GM19324 (cell line): Measurements from ENCODE around the gene HM13.
"Not testable (repeated sequence)": the region's sequence is repeated elsewhere in the genome, so short reads cannot be mapped to it uniquely, and the experiment has no call there.

Source experiments
- ATAC-seq: cut with Tn5 transposase; IDR thresholded peaks from one replicate; pipeline ENCODE4 v1.9.1; 2021; ENCODE audit warnings: mild to moderate bottlenecking, moderate library complexity; ENCODE audit not compliant: unreplicated experiment, low FRiP score

The HM13 gene

DNA sequence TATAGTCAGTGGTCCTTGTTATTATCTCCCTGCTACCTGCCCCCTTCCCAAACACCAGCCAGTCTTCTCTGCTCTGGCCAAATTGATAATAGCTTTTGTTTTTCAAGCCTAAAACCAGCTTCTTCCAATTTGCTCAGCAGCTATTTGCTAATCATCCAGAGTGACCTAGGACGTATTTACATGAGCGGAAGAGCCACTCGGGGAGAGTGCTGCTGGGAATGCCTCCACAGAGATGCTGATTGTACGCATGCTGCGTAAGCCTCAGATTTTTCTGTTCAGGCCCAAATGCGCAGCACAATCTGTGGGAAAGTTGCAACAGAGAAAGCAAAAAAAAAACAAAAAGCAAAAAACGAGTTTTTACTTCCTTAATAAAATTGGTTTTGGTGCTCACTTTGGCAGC, 66.5 kb downstream of the HM13 start:
- ATAC-seq: no peak

DNA sequence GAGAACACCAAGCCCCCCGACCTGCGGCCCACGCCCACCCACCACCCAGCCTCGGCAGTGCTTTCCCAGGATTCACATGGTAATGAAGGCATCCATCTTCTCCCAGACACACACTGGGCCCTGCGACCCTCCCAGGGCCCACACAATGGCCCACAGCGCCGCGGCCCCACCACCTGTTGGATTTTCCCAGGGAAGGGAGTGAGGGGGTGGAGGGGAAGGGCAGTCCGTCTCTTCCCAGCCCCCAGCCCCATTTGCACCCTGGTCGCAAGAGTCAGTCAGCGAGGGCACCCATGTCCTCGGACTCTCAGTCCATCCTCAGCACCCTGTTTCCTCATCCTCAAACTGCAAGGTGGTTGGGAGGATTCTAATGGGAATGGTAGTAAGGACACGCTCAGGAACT, 67.1 kb downstream of the HM13 start:
- no peak for ATAC-seq

DNA sequence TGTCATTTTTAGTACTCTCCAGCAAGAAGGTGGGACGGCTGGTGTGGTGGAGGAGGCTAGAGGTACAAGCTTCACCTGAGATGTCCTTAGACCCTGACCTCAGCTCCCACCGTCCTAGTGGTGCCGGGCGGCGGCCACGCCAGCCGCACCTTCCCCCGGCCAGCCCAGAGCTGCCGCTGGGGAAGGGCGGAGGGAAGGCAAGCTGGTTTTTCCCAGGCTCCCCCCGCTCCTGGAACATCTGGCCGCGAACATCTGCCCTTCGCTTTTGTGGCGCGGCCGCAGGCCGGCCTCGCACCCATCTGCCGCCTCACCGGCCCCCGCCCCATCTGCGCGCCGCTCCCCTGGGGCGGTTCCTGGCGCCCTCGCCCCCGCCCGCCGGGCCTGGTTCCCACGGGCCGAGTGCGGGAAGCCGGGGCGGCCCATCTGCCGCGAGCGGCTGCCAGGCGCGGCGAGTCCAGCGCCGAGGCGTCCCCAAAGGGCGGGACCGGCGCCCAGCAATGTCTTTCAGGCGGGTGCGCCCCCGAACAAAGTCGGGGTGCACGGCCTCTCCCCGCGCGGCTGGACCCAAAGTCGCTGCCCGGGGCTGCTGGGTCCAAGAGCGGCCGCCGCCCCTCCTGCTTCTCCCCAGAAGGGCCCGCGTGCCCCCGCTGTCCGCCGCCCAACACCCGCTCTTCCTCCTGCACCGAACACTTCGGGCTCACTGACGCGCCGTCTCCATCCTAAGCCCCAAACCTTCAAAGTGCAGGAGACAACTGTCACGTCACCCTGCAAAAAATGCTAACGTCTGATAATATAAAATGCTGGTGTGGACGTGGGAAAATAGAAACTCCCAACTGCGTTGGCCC, 73.5 kb downstream of the HM13 start:
- no peak for ATAC-seq

DNA sequence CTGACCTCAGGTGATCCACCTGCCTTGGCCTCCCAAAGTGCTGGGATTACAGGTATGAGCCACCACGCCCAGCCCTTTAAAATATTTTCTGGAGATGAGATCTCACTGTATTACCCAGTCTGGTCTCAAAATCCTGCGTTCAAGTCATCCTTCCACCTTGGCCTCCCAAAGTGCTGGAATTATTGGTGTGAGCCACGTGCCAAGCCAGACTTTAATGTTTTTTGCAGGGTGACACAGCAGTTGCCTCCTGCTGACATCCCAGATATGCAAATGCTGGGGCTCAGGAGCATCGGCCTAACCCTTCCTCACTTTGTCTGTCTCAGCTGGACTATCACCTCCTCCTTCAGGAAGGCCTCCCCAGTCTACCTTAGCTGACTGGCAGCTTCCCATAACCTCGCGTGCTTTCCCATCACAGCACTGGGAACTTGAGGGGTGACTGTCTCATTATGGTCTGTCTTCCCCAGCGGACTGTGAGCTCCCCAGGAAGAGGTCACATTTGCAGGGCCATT, 76.5 kb downstream of the HM13 start:
- ATAC-seq: no peak

DNA sequence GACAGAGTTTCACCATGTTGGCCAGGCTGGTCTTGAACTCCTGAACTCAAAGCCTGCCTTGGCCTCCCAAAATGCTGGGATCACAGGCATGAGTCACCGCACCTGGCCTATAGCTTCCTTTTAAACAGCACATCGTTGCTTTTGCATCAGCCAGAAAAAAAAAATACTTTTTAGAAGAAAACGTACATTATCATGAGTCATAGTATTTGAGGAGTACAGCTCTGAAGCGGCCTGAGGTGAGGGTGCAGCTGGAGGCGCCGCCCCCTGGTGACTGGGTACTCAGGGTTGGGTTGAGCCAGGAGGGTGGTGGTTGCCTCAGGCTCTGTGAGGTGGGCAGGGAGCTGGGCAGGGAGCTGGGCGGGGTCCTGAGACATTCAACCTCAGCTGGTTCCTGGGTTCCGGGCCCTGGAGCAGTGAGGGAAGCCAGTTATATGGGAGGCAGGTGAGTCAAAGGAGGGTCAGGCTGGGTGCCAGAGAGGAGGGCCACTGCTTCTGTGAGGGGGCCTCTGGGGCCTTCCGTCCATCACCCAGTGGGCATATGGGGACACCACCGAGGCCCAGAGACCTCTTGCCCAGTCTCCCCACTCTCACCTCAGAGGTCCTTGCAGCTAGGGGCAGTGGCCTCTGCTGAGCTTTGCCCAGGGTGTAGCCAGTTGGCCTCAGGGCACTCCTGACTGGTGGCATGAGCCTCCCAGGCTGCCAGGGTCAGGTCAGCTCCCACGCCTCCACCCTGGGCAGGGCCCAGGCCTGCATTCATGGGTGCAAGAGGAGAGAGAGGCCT, 79.2 kb downstream of the HM13 start:
- no peak for ATAC-seq

DNA sequence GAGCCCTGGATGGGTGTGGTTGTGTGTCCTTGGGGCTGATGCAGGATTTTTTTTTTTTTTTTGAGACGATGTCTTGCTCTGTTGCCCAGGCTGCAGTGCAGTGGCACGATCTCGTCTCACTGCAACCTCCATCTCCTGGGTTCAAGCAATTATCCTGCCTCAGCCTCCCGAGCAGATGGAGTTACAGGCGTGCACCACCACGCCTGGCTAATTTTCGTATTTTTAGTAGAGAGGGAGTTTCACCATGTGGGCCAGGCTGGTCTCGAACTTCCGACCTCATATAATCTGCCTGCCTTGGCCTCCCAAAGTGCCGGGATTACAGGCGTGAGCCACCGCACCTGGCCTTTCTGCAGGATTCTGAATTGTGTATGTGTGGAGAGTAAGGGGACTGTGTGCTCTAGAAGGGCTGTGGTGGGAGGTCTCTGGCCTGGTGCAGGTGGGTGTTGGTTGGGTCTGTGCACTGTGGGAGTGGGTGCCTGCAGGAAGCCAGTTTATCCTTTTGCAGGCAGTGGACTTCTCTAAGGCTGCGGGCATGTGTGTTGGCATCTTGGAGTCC, 79.8 kb downstream of the HM13 start:
- no peak for ATAC-seq

DNA sequence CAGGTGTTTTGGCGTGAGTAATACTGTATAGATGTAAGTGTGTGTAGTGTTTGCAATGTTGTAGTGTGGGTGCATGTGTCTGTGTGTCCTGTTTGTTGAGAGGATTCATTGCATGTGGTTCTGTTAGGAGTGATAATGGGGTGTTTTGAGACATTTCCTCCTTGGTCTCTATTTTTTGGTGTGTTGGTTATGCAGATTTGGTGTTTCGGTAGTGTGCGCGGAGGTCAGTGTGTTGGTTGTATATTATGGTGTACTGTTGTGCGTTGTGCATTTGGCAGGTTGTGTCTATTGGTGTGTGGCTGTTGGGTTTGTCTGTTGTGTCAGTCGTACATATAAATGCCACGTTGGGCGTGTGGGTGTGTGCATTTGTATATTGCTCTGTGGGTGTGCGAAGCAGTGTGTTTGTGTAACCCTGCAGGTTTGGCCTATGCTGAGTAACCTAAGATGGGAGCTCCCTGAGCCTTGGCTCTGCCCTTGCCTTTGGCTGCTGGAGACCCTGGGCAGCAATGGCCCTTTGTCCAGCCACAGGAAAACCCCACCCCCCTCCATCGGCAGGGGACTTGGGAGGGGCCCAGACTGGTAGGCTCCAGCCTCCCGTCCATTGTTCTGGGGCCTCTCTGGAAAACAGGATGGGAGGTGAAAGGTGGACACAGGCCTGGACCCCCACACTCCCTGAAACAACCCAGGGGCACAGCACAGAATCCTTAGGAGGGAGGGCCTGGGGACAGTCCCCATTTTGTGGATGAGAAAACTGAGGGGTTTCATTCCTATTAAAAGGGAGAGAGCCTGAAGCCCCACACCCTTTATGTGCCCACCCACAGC, 80.5 kb downstream of the HM13 start:
- no peak for ATAC-seq

DNA sequence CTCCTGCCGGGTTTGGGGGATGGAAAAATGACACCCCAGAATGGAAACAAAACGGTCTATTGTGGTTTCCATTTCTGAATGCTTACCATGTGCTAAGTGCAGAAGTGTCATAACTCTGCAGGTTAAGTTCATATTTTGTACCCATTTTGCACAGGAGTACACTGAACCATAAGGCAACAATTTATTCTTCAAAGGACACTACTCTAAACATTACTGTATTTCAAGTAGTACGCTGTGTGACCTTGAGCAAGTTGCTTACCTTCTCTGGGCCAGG, 81.1 kb downstream of the HM13 start:
- ATAC-seq: no peak

DNA sequence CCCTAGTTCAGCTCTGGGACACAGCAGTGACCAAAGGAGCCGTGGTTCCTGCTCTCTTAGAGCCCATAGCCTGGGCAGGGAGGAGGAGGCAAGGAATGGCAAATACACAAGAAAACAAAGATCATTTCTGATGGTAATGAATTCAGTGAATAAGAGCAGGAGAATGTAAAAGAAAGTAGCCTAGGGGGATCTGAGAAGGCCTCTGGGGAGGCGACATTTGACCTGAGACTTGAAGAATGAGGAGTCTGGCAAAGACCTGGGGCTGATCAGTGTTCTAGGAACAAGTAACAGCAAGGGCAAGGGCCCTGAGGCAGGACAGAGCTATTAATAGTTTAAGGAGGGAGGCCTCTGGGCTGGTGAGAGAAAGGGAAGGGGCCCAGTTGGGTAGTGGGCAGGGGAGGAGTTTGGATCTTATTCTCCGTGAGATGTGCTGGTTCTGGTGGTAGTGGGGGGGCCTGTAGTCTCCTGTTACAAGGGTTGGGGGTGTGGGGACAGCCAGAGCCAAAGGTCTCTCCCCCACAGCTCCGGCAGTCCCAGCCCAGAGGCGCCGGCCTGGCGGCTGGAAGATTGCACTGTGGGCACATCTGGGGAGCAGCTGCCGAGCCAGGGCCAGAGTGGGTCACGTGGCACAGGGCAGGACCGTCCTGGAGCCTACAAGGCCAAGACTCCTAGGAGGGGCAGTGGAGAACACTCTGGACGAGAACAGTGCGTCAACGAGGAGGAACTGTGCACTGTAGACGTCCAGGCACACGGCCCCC, 81.6 kb downstream of the HM13 start:
- no peak for ATAC-seq

DNA sequence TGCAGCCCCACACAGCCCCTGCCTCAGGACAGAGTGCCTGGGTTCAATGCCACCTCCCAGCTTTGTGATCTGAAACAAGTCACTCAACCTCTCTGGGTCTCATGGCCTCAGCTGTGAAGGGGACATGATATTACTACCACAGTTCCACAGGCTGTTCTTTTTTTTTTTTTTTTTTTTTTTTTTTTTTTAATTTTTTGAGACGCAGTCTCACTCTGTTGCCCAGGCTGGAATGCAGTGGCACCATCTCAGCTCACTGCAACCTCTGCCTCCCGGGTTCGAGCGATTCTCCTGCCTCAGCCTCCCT, 82.1 kb downstream of the HM13 start:
- ATAC-seq: not testable (repeated sequence)

DNA sequence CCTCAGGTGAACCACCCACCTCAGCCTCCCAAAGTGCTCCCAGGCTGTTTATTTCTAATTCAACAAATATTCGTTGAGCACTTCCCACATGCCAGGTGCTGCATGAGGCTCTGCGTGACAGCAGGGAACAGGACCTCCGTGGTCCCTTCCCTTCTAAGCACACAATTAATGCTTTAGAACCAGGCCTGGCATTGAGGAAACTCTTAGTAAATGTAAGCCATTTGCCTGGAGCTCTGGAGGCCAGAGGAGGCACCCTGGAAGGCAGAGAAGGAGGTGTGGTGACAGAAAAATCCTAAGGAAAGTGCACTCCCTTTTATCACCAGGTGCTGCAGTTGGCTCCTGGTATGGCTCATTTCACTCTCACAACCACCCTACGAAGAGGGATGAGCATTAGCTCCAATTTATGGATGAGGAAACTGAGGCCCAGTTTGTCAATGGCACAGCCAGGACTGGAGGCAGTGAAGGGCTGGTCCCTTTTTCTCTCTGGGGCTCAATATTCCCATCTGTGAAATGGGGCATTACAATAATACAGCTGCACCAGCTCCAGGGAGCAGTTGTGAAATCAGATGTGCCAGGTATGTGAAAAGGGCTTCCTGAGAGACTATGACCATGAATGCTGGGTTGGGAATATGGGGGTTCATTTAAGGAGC, 82.7 kb downstream of the HM13 start:
- no peak for ATAC-seq

DNA sequence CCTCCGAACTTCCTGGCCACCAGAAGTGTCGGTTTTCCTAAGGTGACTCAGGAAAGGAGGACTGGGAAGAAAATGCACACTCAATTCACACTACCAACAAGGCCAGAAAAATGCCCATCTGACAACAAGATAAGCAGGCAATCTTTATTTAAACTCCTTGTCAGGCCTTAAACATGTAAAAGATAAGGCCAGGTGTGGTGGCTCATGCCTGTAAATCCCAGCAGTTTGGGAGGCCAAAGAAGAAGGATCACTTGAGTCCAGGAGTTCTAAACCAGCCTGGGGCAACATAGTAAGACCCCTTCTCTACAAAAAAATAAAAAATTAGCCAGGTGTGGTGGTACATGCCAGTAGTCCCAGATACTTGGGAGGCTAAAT, 83.2 kb downstream of the HM13 start:
- ATAC-seq: no peak

DNA sequence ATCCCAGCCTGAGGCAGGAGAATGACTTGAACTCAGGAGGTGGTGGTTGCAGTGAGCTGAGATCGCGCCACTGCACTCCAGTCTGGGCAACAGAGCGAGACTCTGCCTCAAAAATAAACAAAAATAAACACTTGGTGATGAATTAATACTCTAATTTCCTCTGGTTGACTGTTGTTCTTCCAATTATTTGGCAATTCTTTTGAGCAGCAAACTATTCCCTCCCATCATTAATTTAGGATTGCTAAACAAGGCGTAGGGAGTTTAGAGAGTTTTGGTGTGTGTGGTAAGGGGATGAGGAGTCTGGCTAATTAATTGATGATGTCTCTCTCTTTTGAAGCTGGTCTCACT, 88.2 kb downstream of the HM13 start:
- ATAC-seq: no peak

DNA sequence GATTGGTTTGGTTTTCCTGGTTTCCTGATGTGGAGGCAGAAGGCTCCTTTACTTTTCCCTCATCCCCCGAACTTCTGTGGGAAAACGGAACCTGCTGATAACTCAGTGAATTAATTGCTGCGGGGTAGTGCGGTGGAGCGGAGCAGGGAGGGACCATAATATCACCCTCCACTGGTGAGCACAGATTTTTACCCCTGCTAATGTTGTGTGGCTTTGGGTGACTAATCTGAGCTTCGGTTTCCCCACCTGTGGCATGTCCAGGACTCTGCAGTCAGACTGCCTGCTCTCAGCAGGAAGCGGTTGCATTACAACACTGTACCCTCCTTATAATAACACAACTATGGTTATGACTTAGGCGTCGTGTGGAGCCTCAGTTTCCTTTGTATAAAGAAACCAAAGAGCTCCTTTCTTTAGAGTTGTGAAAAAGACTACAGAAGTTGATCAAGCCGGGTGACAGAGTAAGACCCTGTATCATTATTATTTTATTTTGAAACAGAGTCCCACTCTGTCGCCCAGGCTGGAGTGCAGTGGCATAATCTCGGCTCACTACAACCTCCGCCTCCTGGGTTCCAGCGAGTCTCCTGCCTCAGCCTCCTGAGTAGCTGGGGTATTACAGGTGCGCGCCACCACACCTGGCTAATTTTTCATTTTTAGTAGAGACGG, 88.7 kb downstream of the HM13 start:
- no peak for ATAC-seq

DNA sequence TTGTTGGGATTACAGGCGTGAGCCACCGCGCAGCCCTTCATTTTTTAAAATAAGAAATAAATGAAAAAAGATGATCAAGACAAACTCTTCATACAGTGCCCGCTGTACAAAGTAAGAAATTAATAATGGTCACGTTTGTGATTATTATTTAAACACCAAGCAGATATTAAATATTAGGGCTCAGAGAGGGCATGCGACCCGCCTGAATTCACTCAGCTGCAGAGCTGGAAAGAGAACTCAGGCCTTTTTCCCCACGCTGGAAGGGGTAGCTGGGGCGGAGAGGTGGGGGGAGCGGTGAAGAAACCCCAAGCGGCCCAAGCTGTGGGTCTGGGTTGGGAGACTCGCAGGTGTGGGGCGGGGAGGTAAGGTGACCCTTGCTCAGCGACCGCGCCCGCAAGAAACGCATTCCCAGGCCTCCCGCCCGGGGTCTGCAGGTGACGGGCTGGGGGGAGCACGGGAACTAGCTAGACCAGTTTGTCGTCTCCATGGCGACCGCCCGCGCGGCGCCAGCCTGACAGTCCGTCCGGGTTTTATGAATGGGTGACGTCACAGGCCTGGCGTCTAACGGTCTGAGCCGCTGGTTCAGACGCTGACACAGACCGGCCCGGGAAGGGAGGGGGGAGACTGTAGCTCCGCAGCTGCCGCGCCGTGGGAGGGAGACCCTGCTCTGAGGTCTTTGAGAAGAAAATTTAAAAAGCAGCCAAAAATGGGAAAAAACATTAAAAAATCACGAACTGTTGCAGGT, 89.8 kb downstream of the HM13 start:
- peak; percentile 63 for ATAC-seq

DNA sequence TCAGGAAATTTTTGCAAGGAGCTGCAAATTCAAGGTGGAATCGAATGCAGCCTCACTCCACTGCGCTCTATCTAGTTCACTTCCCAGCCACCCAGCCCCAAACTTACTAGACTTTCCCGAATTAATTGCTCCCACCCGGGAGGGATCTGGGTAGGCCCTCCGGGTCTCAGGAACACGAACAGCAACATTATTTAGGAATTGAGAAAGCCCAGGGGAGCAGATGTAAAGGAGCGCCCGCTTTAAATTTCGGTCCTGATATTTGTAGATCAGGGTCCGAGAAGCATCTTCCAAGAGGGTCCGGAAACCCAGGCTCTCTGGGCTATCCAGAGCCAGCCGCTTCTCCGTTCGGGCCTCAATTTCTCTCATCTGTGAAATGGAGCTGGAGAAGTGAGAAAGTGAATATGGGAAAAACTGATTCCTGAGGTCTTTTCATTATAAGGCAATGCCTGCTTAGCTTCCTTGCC, 90.4 kb downstream of the HM13 start:
- no peak for ATAC-seq

DNA sequence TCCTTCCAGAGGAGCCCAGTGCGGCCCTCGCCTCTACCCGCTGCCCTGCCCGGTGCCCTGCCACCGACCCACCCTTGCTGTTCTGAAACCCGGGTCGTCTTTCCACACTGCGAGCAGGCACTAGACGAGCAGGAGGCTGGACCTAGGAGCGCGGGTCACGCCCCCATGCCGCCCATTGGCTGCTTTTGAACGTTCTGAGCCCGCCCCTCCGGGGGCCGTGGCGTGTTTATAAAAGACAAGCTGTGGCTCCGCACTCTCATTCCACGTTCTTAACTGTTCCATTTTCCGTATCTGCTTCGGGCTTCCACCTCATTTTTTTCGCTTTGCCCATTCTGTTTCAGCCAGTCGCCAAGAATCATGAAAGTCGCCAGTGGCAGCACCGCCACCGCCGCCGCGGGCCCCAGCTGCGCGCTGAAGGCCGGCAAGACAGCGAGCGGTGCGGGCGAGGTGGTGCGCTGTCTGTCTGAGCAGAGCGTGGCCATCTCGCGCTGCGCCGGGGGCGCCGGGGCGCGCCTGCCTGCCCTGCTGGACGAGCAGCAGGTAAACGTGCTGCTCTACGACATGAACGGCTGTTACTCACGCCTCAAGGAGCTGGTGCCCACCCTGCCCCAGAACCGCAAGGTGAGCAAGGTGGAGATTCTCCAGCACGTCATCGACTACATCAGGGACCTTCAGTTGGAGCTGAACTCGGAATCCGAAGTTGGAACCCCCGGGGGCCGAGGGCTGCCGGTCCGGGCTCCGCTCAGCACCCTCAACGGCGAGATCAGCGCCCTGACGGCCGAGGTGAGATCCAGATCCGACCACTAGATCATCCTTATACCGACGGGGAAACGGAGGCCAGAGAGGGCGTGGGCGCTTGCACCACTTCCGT, 91.0 kb downstream of the HM13 start, which contains the start of gene ID1:
ID1 (plus strand) TSS at position 259 of the 871 bp plus-strand sequence; CDS start at position 358, 99 bp downstream.
- ATAC-seq: peak; percentile 89
